Gastroesophageal sphincter (tissue), 3 donors: Measurements from ENCODE around the gene SPDL1.

Experiments used
- CTCF ChIP-seq, 4 experiments: fragments of 200-600 bp in 2 of 4; fragments of 450-650 bp in 2 of 4; sonication (generic) in 1 of 4; IDR thresholded peaks; one replicate each; pipeline ENCODE4 v1.5.1; 2017 to 2019; ENCODE audit warnings: antibody characterized with exemption in 4 of 4, mild to moderate bottlenecking in 2 of 4, moderate library complexity in 2 of 4
- EP300 ChIP-seq: sonication (generic); formaldehyde crosslinking; IDR thresholded peaks from one replicate; pipeline ENCODE4 v1.6.1; 2017; ENCODE audit warnings: antibody characterized with exemption, mild to moderate bottlenecking
- POLR2A ChIP-seq, 2 donors: fragments of 450-650 bp; IDR thresholded peaks; one replicate each; pipeline ENCODE4 v1.6.1; 2017; ENCODE audit warnings: antibody characterized with exemption in 2 of 2, mild to moderate bottlenecking in 2 of 2, moderate library complexity in 1 of 2
- POLR2AphosphoS5 ChIP-seq: sonication (generic); formaldehyde crosslinking; IDR thresholded peaks from one replicate; pipeline ENCODE4 v1.6.1; 2017; ENCODE audit warnings: antibody characterized with exemption

- TF ChIP-seq CTCF (IDR thresholded peaks at IDR 0.05) (no peak), POLR2AphosphoS5 (no peak), POLR2A (IDR thresholded peaks at IDR 0.05) (no peak), EP300 (no peak)
Measured at GRCh38 chr5:169563369-169563768, 20.2 kb upstream of the SPDL1 start.
